ENCODE data around the gene CNTNAP1. TPM values are rescaled to one million over a fixed set of nuclear protein-coding genes. Genes with fewer than 3 reads are reported as not detected.

CNTNAP1 gene
- total and polyA plus RNA-seq, 9 of the 15 experiments (the other 6 are each of a cell fraction or from before 2014, with no cell fraction given) = 0.10 to 1.8 (median 0.62) TPM

GRCh38 chr17:42698736-42699414, 16.5 kb downstream of the CNTNAP1 start (continued):
- TF ChIP-seq MCM7 (IDR thresholded peaks at IDR 0.05) = no peak
- no peak for TF ChIP-seq SIN3B (IDR thresholded peaks at IDR 0.05; ENCODE audit: low read depth)
- TF ChIP-seq CBX3 (IDR thresholded peaks at IDR 0.05; ENCODE audit: borderline replicate concordance in 1 of 2, low read length in 2 of 2) = peak in 1 of 2 experiments; percentile 91; a peak in 1 of 3 replicates
- TF ChIP-seq, protein P1, sequence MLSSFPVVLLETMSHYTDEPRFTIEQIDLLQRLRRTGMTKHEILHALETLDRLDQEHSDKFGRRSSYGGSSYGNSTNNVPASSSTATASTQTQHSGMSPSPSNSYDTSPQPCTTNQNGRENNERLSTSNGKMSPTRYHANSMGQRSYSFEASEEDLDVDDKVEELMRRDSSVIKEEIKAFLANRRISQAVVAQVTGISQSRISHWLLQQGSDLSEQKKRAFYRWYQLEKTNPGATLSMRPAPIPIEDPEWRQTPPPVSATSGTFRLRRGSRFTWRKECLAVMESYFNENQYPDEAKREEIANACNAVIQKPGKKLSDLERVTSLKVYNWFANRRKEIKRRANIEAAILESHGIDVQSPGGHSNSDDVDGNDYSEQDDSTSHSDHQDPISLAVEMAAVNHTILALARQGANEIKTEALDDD (IDR thresholded peaks at IDR 0.05) = peak; percentile 83
- TF ChIP-seq SLC30A9 (CRISPR knock-in tag; IDR thresholded peaks at IDR 0.05) = no peak
- peak; percentile 92 for TF ChIP-seq EGR1 (conservative IDR thresholded peaks at IDR 0.05)
- TF ChIP-seq E2F6 (IDR thresholded peaks at IDR 0.05; ENCODE audit: borderline replicate concordance in 1 of 2, extremely low read depth in 1 of 2, insufficient read depth in 1 of 2, insufficient read length in 1 of 2, low read depth in 1 of 2, low read length in 1 of 2, poor library complexity in 1 of 2, severe bottlenecking in 1 of 2) = peak in 1 of 2 experiments; percentile 14
- peak; percentile 86 for TF ChIP-seq ZEB2 (IDR thresholded peaks at IDR 0.05)
- TF ChIP-seq ID3 (CRISPR knock-in tag; IDR thresholded peaks at IDR 0.05) = peak; percentile 22; the same call in 1 of the 2 replicates
- peak; percentile 95 for TF ChIP-seq ID3 (tag; IDR thresholded peaks at IDR 0.05)
- TF ChIP-seq CHD2 (IDR thresholded peaks at IDR 0.05; ENCODE audit: low read depth, low read length) = peak; percentile 59; the same call in 1 of the 2 replicates
- peak; percentile 92 for TF ChIP-seq MYC (IDR thresholded peaks at IDR 0.05; ENCODE audit: low read depth, low read length)
- no peak for TF ChIP-seq MYC (CRISPR knock-in tag; IDR thresholded peaks at IDR 0.05; ENCODE audit: borderline replicate concordance, low read depth)
- 0 out of 2 replicates have a peak, but pooled peaks have one; percentile 32 for TF ChIP-seq ELF2 (CRISPR knock-in tag; IDR thresholded peaks at IDR 0.05)
- no peak for TF ChIP-seq TSC22D4 (tag; IDR thresholded peaks at IDR 0.05)
- no peak for TF ChIP-seq HMGXB4 (CRISPR knock-in tag; IDR thresholded peaks at IDR 0.05)
- peak in 1 of 3 experiments; percentile 88; a peak in 2 of 6 replicates for TF ChIP-seq ZBTB11 (CRISPR knock-in tag; IDR thresholded peaks at IDR 0.05)
- TF ChIP-seq CBX5 (IDR thresholded peaks at IDR 0.05; ENCODE audit: borderline replicate concordance, low read depth) = peak; percentile 76; the same call in 1 of the 2 replicates
- 0 out of 2 replicates have a peak, but pooled peaks have one; percentile 9 for TF ChIP-seq ZNF316 (IDR thresholded peaks at IDR 0.05)
- TF ChIP-seq MAFK (IDR thresholded peaks at IDR 0.05; ENCODE audit: low read length) = 0 out of 2 replicates have a peak, but pooled peaks have one; percentile 3
- TF ChIP-seq KAT8 (IDR thresholded peaks at IDR 0.05; ENCODE audit: low read depth) = no peak

Measured in K562 (cell line).